NCI-H1417 (cell line): ENCODE results near the gene PDCD5.
"Not testable (repeated sequence)": the region's sequence is repeated elsewhere in the genome, so short reads cannot be mapped to it uniquely, and the experiment has no call there.

Source experiments
- DNase-seq, 3 experiments: peaks; one replicate each; lab custom pipeline; 2025; lab: John Stamatoyannopoulos, UW

PDCD5 gene

GRCh38 chr19:32580901-32581704, at the start of gene PDCD5:
TSS of gene PDCD5 (plus strand) at chr19:32581190. CDS start at chr19:32581262, 72 bp downstream.
- DNase-seq, result peak; percentile 96 to 98 (median 96)

- DNase-seq, result no peak
These were observed 48.8 kb upstream of the PDCD5 start for GRCh38 chr19:32532233-32532632.

GRCh38 chr19:32537580-32537979, 43.4 kb upstream of the PDCD5 start:
- peak in 2 of 3 experiments; percentile 2 to 51 for DNase-seq

- DNase-seq, result no peak
These were observed 41.6 kb upstream of the PDCD5 start for GRCh38 chr19:32539240-32539916.

- no peak for DNase-seq
These were observed 40.4 kb upstream of the PDCD5 start for GRCh38 chr19:32540621-32541020.

- DNase-seq, result not testable (repeated sequence)
These were observed 39.6 kb upstream of the PDCD5 start for GRCh38 chr19:32541376-32541775.

GRCh38 chr19:32542477-32543108, 38.4 kb upstream of the PDCD5 start:
- DNase-seq, result no peak

- DNase-seq, result no peak
These were observed 37.7 kb upstream of the PDCD5 start for GRCh38 chr19:32543115-32543900.

- no peak for DNase-seq
These were observed 36.1 kb upstream of the PDCD5 start for GRCh38 chr19:32544917-32545316.

- DNase-seq, result no peak
These were observed 30.3 kb upstream of the PDCD5 start for GRCh38 chr19:32550666-32551065.

GRCh38 chr19:32555786-32556185, 25.2 kb upstream of the PDCD5 start:
- DNase-seq, result no peak

GRCh38 chr19:32558607-32559228, 22.3 kb upstream of the PDCD5 start:
- no peak for DNase-seq

GRCh38 chr19:32563761-32564160, 17.2 kb upstream of the PDCD5 start:
- no peak for DNase-seq

- peak in 1 of 3 experiments; percentile 40 for DNase-seq
These were observed 14.7 kb upstream of the PDCD5 start for GRCh38 chr19:32566246-32566830.

GRCh38 chr19:32567486-32567885, 13.5 kb upstream of the PDCD5 start:
- no peak for DNase-seq

GRCh38 chr19:32570081-32570785, 10.8 kb upstream of the PDCD5 start:
- DNase-seq, result peak; percentile 48 to 79 (median 75)

- DNase-seq, result not testable (repeated sequence)
These were observed 9.4 kb upstream of the PDCD5 start for GRCh38 chr19:32571471-32572075.

GRCh38 chr19:32572700-32573491, 8.1 kb upstream of the PDCD5 start:
- DNase-seq, result not testable (repeated sequence)

- no peak for DNase-seq
These were observed 7.5 kb upstream of the PDCD5 start for GRCh38 chr19:32573492-32573794.
